Measurements from ENCODE around the gene DENND1A. TPM values are rescaled to one million over a fixed set of nuclear protein-coding genes. Genes with fewer than 3 reads are reported as not detected.
A peak's percentile ranks its signal among the peaks of the same experiment; 100 is the strongest.

The DENND1A gene
- total and polyA plus RNA-seq, 12 donors, result 7.3 to 36.7 (median 19.6) TPM

GRCh38 chr9:123954518-123955280 is 24.8 kb upstream of the DENND1A start:
- Histone ChIP-seq H3K4me1 (replicated peaks in 1 of 2) (no peaks in the 10 kb centered on the region), H3K9me3 (replicated peaks in 1 of 3) (no peaks in the 10 kb centered on the region), H3K27me3 (peaks cover 3% of the 10 kb centered on the region), H3K27ac (no peak overlapping the region), H3K4me3 (no peak overlapping the region), H3K36me3 (replicated peaks in 1 of 2) (no peaks in the 10 kb centered on the region)
- TF ChIP-seq, protein P1, sequence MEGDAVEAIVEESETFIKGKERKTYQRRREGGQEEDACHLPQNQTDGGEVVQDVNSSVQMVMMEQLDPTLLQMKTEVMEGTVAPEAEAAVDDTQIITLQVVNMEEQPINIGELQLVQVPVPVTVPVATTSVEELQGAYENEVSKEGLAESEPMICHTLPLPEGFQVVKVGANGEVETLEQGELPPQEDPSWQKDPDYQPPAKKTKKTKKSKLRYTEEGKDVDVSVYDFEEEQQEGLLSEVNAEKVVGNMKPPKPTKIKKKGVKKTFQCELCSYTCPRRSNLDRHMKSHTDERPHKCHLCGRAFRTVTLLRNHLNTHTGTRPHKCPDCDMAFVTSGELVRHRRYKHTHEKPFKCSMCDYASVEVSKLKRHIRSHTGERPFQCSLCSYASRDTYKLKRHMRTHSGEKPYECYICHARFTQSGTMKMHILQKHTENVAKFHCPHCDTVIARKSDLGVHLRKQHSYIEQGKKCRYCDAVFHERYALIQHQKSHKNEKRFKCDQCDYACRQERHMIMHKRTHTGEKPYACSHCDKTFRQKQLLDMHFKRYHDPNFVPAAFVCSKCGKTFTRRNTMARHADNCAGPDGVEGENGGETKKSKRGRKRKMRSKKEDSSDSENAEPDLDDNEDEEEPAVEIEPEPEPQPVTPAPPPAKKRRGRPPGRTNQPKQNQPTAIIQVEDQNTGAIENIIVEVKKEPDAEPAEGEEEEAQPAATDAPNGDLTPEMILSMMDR (IDR thresholded peaks at IDR 0.05), result no peak
- no peak for TF ChIP-seq POLR2A (IDR thresholded peaks at IDR 0.05)
- DNase-seq, result peak in 1 of 7 donors; percentile 22
- 46 to 54% (median 50%) methylated on average over 9 of the region's 9 CpGs for WGBS, 4 donors
- intact Hi-C loops (cut with DNase I), result no loop called here

GRCh38 chr9:123952641-123953495 is 22.9 kb upstream of the DENND1A start:
- intact Hi-C loops (cut with DNase I), result no loop called here
- 71 to 83% (median 77%) methylated on average over 9 of the region's 9 CpGs for WGBS, 4 donors
- TF ChIP-seq, protein P1 (IDR thresholded peaks at IDR 0.05), result no peak
- no peak for TF ChIP-seq POLR2A (IDR thresholded peaks at IDR 0.05)
- Histone ChIP-seq H3K9me3 (replicated peaks in 1 of 3) (no peaks in the 10 kb centered on the region), H3K36me3 (replicated peaks in 1 of 2) (no peaks in the 10 kb centered on the region), H3K4me1 (replicated peaks in 1 of 2) (no peaks in the 10 kb centered on the region), H3K27ac (no peak overlapping the region), H3K27me3 (no peaks in the 10 kb centered on the region), H3K4me3 (no peak overlapping the region)
- no peak for DNase-seq

GRCh38 chr9:123948286-123948685 is 18.4 kb upstream of the DENND1A start:
- DNase-seq, result no peak
- Histone ChIP-seq H3K9me3 (replicated peaks in 1 of 3) (no peaks in the 10 kb centered on the region), H3K36me3 (replicated peaks in 1 of 2) (no peaks in the 10 kb centered on the region), H3K27ac (no peak overlapping the region), H3K4me3 (no peak overlapping the region), H3K4me1 (replicated peaks in 1 of 2) (no peaks in the 10 kb centered on the region), H3K27me3 (no peaks in the 10 kb centered on the region)
- 50 to 71% (median 59%) methylated on average over 3 of the region's 3 CpGs for WGBS, 4 donors
- TF ChIP-seq, protein P1 (IDR thresholded peaks at IDR 0.05), result no peak
- TF ChIP-seq POLR2A (IDR thresholded peaks at IDR 0.05), result no peak
- intact Hi-C loops (cut with DNase I), result no loop called here

DNA sequence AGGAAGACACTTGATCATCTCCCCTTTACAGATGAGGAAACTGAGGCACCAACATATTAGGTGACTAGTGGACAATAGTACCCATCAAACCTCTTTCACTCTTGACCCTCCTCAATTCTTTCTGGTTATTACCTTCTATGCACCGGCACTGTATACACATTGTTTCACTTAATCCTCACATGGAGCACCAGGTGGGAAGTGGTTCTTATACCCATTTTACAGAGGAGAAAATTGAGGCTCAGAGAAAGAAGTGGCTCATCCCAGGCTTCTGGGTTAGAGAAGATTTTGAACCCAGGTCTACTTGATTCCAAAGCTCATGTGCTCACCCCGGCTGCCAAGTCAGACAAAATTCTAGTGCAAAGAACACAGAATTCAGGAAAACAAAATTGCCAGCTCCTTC is 17.4 kb upstream of the DENND1A start:
- Histone ChIP-seq H3K4me3 (no peak overlapping the region), H3K27me3 (no peaks in the 10 kb centered on the region), H3K9me3 (replicated peaks in 1 of 3) (no peaks in the 10 kb centered on the region), H3K27ac (no peak overlapping the region), H3K36me3 (replicated peaks in 1 of 2) (no peaks in the 10 kb centered on the region), H3K4me1 (replicated peaks in 1 of 2) (no peaks in the 10 kb centered on the region)
- DNase-seq, result no peak
- no peak for TF ChIP-seq POLR2A (IDR thresholded peaks at IDR 0.05)
- TF ChIP-seq, protein P1 (IDR thresholded peaks at IDR 0.05), result no peak
- WGBS, 4 donors, result 95 to 97% (median 96%) methylated on average over 2 of the region's 2 CpGs
- intact Hi-C loops (cut with DNase I), result no loop called here

Data from adrenal gland (tissue), 12 donors.